ENCODE measurements around the gene ARPC2. TPM values are rescaled to one million over a fixed set of nuclear protein-coding genes. Genes with fewer than 3 reads are reported as not detected.
A peak's percentile ranks its signal among the peaks of the same experiment; 100 is the strongest.

ARPC2 gene
- total RNA-seq, 2 donors from 2014 or later, result 182 to 207 TPM

- Histone ChIP-seq H3K36me3 (peaks cover 32 to 33% of the 10 kb centered on the region in 2 donors), H3K27me3 (replicated peaks; ENCODE audit: insufficient read depth) (no peaks in the 10 kb centered on the region), H3K4me1 (replicated peaks) (peaks cover 12% of the 10 kb centered on the region), H3K9me3 (no peaks in the 10 kb centered on the region), H3K4me3 (no peak overlapping the region), H3K27ac (no peak overlapping the region)
- TF ChIP-seq POLR2AphosphoS5 (IDR thresholded peaks at IDR 0.05), result no peak
- no peak for TF ChIP-seq POLR2A (IDR thresholded peaks at IDR 0.05)
- TF ChIP-seq, protein P1, sequence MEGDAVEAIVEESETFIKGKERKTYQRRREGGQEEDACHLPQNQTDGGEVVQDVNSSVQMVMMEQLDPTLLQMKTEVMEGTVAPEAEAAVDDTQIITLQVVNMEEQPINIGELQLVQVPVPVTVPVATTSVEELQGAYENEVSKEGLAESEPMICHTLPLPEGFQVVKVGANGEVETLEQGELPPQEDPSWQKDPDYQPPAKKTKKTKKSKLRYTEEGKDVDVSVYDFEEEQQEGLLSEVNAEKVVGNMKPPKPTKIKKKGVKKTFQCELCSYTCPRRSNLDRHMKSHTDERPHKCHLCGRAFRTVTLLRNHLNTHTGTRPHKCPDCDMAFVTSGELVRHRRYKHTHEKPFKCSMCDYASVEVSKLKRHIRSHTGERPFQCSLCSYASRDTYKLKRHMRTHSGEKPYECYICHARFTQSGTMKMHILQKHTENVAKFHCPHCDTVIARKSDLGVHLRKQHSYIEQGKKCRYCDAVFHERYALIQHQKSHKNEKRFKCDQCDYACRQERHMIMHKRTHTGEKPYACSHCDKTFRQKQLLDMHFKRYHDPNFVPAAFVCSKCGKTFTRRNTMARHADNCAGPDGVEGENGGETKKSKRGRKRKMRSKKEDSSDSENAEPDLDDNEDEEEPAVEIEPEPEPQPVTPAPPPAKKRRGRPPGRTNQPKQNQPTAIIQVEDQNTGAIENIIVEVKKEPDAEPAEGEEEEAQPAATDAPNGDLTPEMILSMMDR (IDR thresholded peaks at IDR 0.05), result no peak
- DNase-seq (ENCODE audit: low spot score), result no peak
- intact Hi-C loops (cut with DNase I), result no loop called here
- WGBS, result 89% methylated on average over 9 of the region's 9 CpGs
These were observed 58.5 kb downstream of the ARPC2 start for GRCh38 chr2:218275371-218276072.

- Histone ChIP-seq H3K4me3 (no peak overlapping the region), H3K9me3 (no peaks in the 10 kb centered on the region), H3K27me3 (replicated peaks; ENCODE audit: insufficient read depth) (no peaks in the 10 kb centered on the region), H3K4me1 (replicated peaks) (peaks cover 13% of the 10 kb centered on the region), H3K36me3 (peaks cover 32 to 33% of the 10 kb centered on the region in 2 donors), H3K27ac (no peak overlapping the region)
- 85% methylated on average over 12 of the region's 12 CpGs for WGBS
- intact Hi-C loops (cut with DNase I), result no loop called here
- DNase-seq (ENCODE audit: low spot score), result no peak
- TF ChIP-seq POLR2A (IDR thresholded peaks at IDR 0.05) (no peak), POLR2AphosphoS5 (IDR thresholded peaks at IDR 0.05) (no peak)
- TF ChIP-seq, protein P1 (IDR thresholded peaks at IDR 0.05), result no peak
These were observed 60.2 kb downstream of the ARPC2 start for GRCh38 chr2:218276986-218277755.

- TF ChIP-seq POLR2A (IDR thresholded peaks at IDR 0.05) (no peak), POLR2AphosphoS5 (IDR thresholded peaks at IDR 0.05) (no peak)
- TF ChIP-seq, protein P1 (IDR thresholded peaks at IDR 0.05), result no peak
- H3K27ac ChIP-seq, result no peak overlapping the region
- H3K4me3 ChIP-seq, result no peak overlapping the region
- peaks cover 16% of the 10 kb centered on the region for H3K4me1 ChIP-seq (replicated peaks)
- no peak for DNase-seq (ENCODE audit: low spot score)
- H3K9me3 ChIP-seq, result no peaks in the 10 kb centered on the region
- WGBS, result 62% methylated on average over 7 of the region's 7 CpGs
- intact Hi-C loops (cut with DNase I), result no loop called here
- peaks cover 32 to 33% of the 10 kb centered on the region in 2 donors for H3K36me3 ChIP-seq
- no peaks in the 10 kb centered on the region for H3K27me3 ChIP-seq (replicated peaks; ENCODE audit: insufficient read depth)
These were observed 60.9 kb downstream of the ARPC2 start for GRCh38 chr2:218277921-218278320.

- DNase-seq (ENCODE audit: low spot score), result no peak
- no peaks in the 10 kb centered on the region for H3K9me3 ChIP-seq
- peak overlapping the region in 1 of 2 donors; percentile 17 for H3K27ac ChIP-seq
- H3K27me3 ChIP-seq (replicated peaks; ENCODE audit: insufficient read depth), result no peaks in the 10 kb centered on the region
- 79% methylated on average over 16 of the region's 16 CpGs for WGBS
- H3K4me3 ChIP-seq, result no peak overlapping the region
- intact Hi-C loops (cut with DNase I), result no loop called here
- peaks cover 24% of the 10 kb centered on the region for H3K4me1 ChIP-seq (replicated peaks)
- TF ChIP-seq POLR2A (IDR thresholded peaks at IDR 0.05), result no peak
- TF ChIP-seq, protein P1 (IDR thresholded peaks at IDR 0.05), result no peak
- no peak for TF ChIP-seq POLR2AphosphoS5 (IDR thresholded peaks at IDR 0.05)
- H3K36me3 ChIP-seq, result peaks cover 31 to 33% of the 10 kb centered on the region in 2 donors
These were observed 61.8 kb downstream of the ARPC2 start for GRCh38 chr2:218278531-218279360.
